ENCODE results near the gene TTC28.
"Not testable (repeated sequence)": the region's sequence is repeated elsewhere in the genome, so short reads cannot be mapped to it uniquely, and the experiment has no call there.

TTC28 gene

GRCh38 chr22:28123989-28124766 lies 555.5 kb downstream of the TTC28 start:
- no peak for DNase-seq

GRCh38 chr22:28120691-28121592 lies 558.7 kb downstream of the TTC28 start:
- no peak for DNase-seq

- DNase-seq: no peak
These were observed 560.5 kb downstream of the TTC28 start for GRCh38 chr22:28118957-28119631.

- DNase-seq: no peak
These were observed 563.4 kb downstream of the TTC28 start for GRCh38 chr22:28116219-28116673.

- DNase-seq: no peak
These were observed 564.2 kb downstream of the TTC28 start for GRCh38 chr22:28115426-28115825.

GRCh38 chr22:28112548-28113043 lies 567.0 kb downstream of the TTC28 start:
- no peak for DNase-seq

GRCh38 chr22:28112190-28112544 lies 567.5 kb downstream of the TTC28 start:
- DNase-seq: no peak

- DNase-seq: no peak
These were observed 568.0 kb downstream of the TTC28 start for GRCh38 chr22:28111501-28112189.

GRCh38 chr22:28108851-28109250 lies 570.8 kb downstream of the TTC28 start:
- DNase-seq: no peak

GRCh38 chr22:28106617-28107016 lies 573.0 kb downstream of the TTC28 start:
- DNase-seq: no peak

- DNase-seq: no peak
These were observed 573.7 kb downstream of the TTC28 start for GRCh38 chr22:28105988-28106387.

GRCh38 chr22:28105413-28105812 lies 574.2 kb downstream of the TTC28 start:
- no peak for DNase-seq

- no peak for DNase-seq
These were observed 576.0 kb downstream of the TTC28 start for GRCh38 chr22:28103596-28103995.

- DNase-seq: no peak
These were observed 577.4 kb downstream of the TTC28 start for GRCh38 chr22:28102151-28102812.

GRCh38 chr22:28097627-28098026 lies 582.0 kb downstream of the TTC28 start:
- no peak for DNase-seq

- DNase-seq: no peak
These were observed 583.5 kb downstream of the TTC28 start for GRCh38 chr22:28096161-28096560.

- DNase-seq: no peak
These were observed 584.1 kb downstream of the TTC28 start for GRCh38 chr22:28095316-28096095.

GRCh38 chr22:28094771-28095170 lies 584.9 kb downstream of the TTC28 start:
- DNase-seq: no peak

- no peak for DNase-seq
These were observed 585.9 kb downstream of the TTC28 start for GRCh38 chr22:28093711-28094110.

- no peak for DNase-seq
These were observed 588.2 kb downstream of the TTC28 start for GRCh38 chr22:28091486-28091885.

GRCh38 chr22:28089541-28089940 lies 590.1 kb downstream of the TTC28 start:
- not testable (repeated sequence) for DNase-seq

Measured in CD4-positive, alpha-beta T cell treated with Interleukin-12 subunit alpha and Interleukin-12 subunit beta, for 1 hour (primary cell).